ENCODE measurements around the gene ZP1. TPM values are rescaled to one million over a fixed set of nuclear protein-coding genes. Genes with fewer than 3 reads are reported as not detected.

ZP1 gene
- total RNA-seq, 1 donor from 2014 or later = 0.40 TPM

DNA sequence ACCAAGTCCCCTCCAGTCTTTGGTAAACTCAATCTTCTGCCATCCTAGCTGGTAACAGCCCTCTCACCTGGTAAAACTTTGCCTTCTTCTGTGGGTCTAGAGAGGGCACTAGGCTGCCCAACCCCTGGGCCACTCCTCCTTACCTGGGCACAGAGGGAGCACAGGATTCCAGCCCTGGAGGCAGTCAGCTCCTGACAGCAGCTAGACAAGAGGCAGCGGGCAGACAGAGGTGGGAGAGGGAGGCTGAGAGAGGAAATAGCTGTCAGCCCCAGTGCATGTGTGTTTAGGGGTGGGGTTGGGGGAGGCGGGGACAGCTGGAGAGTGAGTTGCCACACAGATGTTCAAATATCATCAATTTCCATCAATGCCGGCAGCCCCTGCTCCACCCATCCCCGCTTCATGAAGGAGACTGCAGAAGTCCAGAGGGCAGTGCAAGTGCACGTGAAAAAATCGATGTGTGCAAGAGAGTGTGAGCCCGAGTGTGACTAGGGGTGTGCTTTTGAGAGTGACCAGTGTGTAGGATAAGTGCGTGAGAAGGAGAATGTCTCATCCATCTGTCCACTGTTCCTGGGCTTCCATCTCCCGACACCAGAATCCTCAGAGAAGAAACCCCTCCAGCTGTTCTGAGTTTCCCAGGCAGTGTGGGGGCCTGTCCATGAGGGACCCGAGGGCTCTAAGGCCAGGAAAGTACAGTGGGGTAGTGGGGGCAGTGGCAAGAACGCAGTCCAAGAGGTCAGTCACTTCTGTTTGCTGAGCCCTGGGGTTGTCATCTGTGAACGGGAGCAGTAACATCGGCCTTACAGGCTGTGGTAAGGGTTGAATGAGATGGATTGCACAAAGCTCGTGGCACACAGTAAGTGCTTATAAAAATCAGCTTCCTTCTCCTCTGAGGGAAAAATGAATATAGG lies 11.4 kb upstream of the ZP1 start, which contains the start of gene PTGDR2:
TSS of gene PTGDR2 (minus strand) at position 225 of the 908 bp plus-strand sequence. CDS start 2,228 bp downstream, outside the sequence.
- Mint-ChIP-seq H3K4me3 (ENCODE audit: unreplicated experiment) (no peak within 1 kb of the TSS), H3K4me1 (ENCODE audit: low read depth) (peaks cover 7% of the 10 kb centered on the region), H3K9me3 (ENCODE audit: low read depth) (no peaks in the 10 kb centered on the region), H3K36me3 (ENCODE audit: low read depth) (peaks cover 8% of the 10 kb centered on the region), H3K27me3 (ENCODE audit: low read depth) (peaks cover 2% of the 10 kb centered on the region), H3K27ac (ENCODE audit: unreplicated experiment) (no peak within 1 kb of the TSS)
- TF ChIP-seq, protein P1, sequence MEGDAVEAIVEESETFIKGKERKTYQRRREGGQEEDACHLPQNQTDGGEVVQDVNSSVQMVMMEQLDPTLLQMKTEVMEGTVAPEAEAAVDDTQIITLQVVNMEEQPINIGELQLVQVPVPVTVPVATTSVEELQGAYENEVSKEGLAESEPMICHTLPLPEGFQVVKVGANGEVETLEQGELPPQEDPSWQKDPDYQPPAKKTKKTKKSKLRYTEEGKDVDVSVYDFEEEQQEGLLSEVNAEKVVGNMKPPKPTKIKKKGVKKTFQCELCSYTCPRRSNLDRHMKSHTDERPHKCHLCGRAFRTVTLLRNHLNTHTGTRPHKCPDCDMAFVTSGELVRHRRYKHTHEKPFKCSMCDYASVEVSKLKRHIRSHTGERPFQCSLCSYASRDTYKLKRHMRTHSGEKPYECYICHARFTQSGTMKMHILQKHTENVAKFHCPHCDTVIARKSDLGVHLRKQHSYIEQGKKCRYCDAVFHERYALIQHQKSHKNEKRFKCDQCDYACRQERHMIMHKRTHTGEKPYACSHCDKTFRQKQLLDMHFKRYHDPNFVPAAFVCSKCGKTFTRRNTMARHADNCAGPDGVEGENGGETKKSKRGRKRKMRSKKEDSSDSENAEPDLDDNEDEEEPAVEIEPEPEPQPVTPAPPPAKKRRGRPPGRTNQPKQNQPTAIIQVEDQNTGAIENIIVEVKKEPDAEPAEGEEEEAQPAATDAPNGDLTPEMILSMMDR (IDR thresholded peaks at IDR 0.05) = no peak
- peak; percentile 44 for DNase-seq (ENCODE audit: low spot score)

DNA sequence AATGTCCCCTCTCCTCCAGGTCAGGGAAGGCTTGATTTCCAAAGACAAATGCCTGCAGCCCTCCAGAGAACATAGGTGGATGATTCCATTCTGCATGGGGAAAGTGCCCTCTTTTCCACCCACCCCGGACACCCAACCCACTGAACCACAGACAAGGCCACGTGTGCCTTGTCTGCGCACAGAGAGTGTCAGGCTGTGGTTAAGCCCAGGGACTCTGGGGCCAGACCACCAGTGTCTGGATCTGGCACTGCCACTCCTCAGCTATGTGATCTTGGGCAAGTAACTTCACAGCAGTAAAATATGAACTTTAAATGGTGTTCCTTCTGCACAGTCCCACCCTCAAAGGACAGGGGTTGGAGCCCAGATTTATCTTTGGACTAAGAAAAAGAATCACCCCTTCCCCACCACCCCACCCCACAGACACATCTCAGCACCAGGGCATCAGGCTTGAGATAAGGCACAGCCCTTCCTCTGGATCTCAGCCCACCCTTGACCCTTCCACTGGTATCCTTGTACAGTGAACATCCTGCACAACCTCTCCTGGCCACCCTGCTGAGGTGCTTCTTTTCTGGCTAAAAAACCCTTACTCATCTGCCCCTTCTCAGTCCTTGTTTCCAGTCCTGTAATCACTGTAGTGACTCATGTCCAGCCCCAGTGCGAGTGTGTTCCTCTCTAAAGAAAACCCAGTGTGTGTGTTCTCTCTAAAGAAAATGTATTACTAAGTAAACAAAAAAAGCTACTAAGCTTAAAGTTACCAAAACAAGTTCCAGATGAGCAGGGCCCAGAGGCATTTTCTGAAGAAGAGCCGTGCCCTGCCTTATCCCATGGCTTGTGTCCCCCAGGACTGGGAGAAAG lies 9.7 kb upstream of the ZP1 start:
- Mint-ChIP-seq H3K27me3 (ENCODE audit: low read depth) (peaks cover 2% of the 10 kb centered on the region), H3K27ac (ENCODE audit: unreplicated experiment) (peak overlapping the region; percentile 73), H3K36me3 (ENCODE audit: low read depth) (peaks cover 2% of the 10 kb centered on the region), H3K4me1 (ENCODE audit: low read depth) (peaks cover 7% of the 10 kb centered on the region), H3K9me3 (ENCODE audit: low read depth) (no peaks in the 10 kb centered on the region), H3K4me3 (ENCODE audit: unreplicated experiment) (no peak overlapping the region)
- TF ChIP-seq, protein P1 (IDR thresholded peaks at IDR 0.05) = no peak
- DNase-seq (ENCODE audit: low spot score) = no peak

DNA sequence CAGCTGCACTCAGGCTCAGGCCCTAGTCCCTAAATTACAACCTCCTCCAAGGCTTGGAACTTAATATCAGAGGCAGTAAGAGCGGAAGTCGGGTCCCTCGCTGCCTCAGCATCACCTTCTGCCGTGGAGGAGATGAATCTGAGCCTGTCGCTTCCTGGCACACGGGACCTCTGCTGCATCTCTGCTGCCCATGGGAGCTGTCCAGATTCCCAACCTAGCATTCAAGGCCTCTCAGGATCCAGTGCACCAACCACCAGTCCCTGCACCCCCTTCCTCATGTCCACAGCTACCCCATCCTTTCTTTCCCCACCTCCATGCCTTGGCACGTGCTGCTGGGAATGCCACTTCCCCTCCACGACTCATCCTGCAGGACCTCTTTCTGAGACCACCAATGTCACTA lies 9.1 kb upstream of the ZP1 start:
- DNase-seq (ENCODE audit: low spot score) = peak; percentile 56
- H3K36me3 Mint-ChIP-seq (ENCODE audit: low read depth) = no peaks in the 10 kb centered on the region
- H3K27ac Mint-ChIP-seq (ENCODE audit: unreplicated experiment) = no peak overlapping the region
- H3K27me3 Mint-ChIP-seq (ENCODE audit: low read depth) = peaks cover 2% of the 10 kb centered on the region
- TF ChIP-seq, protein P1 (IDR thresholded peaks at IDR 0.05) = no peak
- H3K4me1 Mint-ChIP-seq (ENCODE audit: low read depth) = peaks cover 7% of the 10 kb centered on the region
- H3K9me3 Mint-ChIP-seq (ENCODE audit: low read depth) = no peaks in the 10 kb centered on the region
- H3K4me3 Mint-ChIP-seq (ENCODE audit: unreplicated experiment) = no peak overlapping the region

DNA sequence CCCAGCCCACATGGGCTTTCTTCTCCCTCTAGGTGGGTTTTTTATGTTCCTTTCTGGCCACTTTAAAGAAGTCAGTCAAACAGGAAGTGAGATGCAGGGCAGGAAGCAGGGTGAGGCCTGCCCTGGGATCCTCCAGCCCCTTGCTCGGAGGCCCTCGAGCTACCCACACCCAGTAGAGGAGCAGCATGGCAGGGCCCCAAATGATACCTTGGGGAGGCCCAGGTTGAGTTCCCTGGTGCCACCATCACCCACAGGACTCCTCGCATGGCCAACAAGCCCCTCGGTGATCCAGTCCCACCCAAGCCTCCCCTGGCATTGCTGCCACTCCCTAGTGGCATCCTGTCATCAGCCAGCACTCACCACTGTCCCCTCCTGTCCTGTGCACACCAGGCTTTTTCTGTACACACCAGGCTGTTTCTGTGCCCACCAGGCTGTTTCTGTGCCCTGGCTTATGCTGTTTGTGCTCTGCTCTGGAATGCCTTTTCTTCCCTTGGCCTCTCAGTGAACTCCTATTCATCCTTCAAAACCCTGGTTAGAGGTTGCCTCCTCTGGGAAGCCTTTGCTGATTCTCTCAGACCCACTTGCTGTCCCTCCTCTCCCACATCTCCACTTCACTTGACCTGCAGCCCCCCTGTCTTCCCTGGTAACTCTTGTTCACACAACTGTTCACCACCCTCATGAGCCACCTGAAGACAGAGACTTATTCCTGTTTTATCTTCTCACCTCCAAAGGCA lies 8.4 kb upstream of the ZP1 start:
- Mint-ChIP-seq H3K36me3 (ENCODE audit: low read depth) (no peaks in the 10 kb centered on the region), H3K9me3 (ENCODE audit: low read depth) (no peaks in the 10 kb centered on the region), H3K27ac (ENCODE audit: unreplicated experiment) (no peak overlapping the region), H3K4me3 (ENCODE audit: unreplicated experiment) (no peak overlapping the region), H3K4me1 (ENCODE audit: low read depth) (peaks cover 7% of the 10 kb centered on the region), H3K27me3 (ENCODE audit: low read depth) (peaks cover 5% of the 10 kb centered on the region)
- TF ChIP-seq, protein P1 (IDR thresholded peaks at IDR 0.05) = no peak
- DNase-seq (ENCODE audit: low spot score) = peak; percentile 64

Data from chondrocyte (in vitro differentiated cells).